HG02763 (cell line): ENCODE data around the gene MAP2K7.

Source experiments
- ATAC-seq: cut with Tn5 transposase; IDR thresholded peaks from one replicate; pipeline ENCODE4 v1.9.1; 2021; ENCODE audit warnings: mild to moderate bottlenecking, moderate library complexity; ENCODE audit not compliant: unreplicated experiment

MAP2K7 gene

DNA sequence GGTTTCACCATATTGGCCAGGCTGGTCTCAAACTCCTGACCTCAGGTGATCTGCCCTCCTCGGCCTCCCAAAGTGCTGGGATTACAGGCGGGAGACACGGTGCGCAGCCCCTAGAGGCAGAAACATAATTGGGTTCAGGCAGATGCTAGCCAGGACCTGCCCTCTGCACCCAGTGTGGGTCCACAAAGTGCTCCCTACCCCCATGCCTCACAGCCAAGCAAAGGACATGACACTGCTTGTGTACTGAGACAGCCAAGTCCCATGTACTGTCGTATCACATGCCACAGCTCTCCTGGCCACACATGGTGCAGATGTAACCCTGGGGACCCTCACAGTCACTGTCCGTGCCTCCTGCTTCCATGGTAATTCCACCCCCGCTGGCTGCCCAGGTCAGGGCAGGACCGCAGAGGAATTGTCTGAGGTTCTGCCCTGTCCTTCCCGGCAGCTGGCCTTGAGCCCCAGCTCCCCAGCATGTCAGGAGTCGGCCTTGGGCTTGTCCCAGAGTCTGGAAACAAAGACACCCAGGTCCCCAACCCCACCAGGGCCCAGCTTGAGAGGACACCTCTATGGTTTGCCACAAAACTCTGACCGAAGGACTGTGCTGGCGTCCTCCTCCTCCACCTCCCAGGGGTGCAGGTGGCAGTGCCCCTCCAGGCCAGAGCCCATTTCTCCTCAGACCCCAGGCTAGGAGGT lies 37.1 kb upstream of the MAP2K7 start:
- ATAC-seq = no peak

- no peak for ATAC-seq
Observed at GRCh38 chr19:7867092-7867844, 36.4 kb upstream of the MAP2K7 start.

DNA sequence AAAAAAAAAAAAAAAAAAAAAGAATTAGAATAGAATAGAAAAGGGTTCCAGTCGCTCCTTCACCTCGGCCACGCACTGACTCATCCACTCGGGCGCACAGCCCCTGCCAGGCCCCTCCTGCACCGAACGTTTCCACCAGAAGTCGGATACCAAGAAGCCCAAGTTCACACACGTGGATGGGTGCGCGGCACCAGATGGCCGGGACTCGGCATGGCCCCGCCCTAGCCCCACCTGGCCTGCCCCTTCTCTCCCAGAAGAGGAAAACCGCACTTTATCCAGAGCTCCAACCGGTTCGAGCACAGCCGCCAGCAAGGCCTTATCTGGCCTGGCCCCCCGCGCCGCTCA lies 35.4 kb upstream of the MAP2K7 start:
- ATAC-seq = no peak

DNA sequence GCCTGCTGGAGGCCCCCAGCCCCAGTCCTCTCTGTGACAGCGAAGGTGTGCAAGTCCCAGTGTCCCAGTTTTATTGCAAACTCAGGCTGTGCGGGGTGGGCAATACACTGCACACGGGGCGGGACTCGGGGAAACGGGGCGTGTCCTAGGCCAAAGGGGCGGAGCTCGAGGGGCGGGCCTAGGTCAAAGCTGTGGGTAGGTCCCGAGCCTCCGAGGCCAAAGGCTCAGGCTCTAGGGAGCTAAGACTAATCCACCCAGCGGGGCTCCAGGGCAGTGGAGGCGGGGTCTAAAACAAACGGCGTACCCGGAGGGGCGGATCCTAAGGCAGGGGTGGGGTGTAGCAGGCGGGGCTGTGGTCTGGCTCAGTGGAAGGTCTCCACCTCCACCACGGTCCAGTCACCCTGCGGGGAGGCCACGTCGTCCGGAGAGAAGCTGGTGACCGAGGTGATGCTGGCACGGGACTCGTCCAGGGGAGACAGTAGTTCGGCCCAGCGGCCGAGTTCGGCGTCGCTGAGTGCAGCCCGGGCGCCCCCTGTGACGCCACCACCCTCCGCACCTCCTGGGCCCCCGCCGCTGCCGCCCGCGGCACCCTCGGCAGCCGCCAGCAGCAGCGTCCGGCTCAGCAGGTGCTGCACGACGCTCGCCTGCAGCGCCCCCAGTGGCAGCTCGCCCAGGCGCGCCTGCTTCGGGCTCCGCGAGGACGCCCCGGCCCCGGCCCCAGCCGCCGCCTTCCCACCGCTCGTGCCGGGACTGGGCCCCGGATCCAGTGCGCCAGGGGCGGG lies 34.8 kb upstream of the MAP2K7 start:
- peak; percentile 55 for ATAC-seq

DNA sequence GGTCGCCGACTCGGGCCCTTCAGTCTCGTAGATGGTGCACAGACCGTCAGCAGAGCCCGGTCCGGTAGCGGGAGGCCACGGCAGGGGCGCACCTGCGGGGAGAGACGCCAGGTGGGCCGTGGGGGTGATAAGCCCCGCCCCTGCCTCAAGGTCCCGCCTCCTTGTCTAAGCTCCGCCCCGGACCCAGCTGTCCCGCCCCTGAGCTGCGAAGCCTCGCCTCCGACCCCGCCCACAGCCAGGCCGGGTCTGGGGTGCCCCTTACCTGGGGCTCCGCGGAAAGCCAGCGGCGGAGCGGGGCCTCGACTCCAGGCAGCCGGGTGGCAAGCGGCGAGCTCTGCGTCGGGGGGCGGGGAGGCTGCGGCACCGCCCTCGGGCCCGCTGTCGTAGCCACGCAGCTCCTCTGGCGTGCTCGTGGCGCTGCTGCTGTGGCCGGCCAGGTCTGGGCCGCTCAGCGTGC lies 34.2 kb upstream of the MAP2K7 start:
- ATAC-seq = peak; percentile 48

DNA sequence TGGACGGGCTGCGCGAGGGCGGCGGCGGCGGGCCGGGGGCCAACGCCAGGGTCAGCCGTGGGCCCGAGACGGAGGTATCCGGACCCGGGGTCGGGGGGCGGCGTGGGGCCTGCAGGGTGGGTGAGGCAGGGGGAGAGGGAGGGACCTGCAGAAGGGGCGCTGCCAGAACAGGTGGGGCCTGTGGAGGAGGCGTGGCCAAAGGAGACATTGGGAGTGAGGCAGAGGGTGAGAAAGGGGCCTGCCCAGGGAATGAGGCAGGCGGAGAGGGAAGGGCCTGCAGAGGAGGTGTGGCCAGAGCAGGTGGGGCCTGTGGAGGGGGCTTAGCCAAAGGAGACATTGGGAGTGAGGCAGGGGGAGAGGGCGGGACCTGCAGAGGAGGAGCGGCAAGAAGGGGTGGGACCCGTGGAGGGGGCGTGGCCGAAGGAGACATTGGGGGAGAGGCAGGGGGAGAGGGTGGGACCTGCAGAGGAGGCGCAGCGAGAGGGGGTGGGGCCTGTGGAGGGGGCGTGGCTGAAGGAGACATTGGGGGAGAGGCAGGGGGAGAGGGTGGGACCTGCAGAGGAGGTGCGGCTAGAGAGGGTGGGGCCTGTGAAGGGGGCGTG lies 33.7 kb upstream of the MAP2K7 start:
- ATAC-seq = no peak

- ATAC-seq = no peak
Observed at GRCh38 chr19:7870571-7871436, 32.9 kb upstream of the MAP2K7 start.

DNA sequence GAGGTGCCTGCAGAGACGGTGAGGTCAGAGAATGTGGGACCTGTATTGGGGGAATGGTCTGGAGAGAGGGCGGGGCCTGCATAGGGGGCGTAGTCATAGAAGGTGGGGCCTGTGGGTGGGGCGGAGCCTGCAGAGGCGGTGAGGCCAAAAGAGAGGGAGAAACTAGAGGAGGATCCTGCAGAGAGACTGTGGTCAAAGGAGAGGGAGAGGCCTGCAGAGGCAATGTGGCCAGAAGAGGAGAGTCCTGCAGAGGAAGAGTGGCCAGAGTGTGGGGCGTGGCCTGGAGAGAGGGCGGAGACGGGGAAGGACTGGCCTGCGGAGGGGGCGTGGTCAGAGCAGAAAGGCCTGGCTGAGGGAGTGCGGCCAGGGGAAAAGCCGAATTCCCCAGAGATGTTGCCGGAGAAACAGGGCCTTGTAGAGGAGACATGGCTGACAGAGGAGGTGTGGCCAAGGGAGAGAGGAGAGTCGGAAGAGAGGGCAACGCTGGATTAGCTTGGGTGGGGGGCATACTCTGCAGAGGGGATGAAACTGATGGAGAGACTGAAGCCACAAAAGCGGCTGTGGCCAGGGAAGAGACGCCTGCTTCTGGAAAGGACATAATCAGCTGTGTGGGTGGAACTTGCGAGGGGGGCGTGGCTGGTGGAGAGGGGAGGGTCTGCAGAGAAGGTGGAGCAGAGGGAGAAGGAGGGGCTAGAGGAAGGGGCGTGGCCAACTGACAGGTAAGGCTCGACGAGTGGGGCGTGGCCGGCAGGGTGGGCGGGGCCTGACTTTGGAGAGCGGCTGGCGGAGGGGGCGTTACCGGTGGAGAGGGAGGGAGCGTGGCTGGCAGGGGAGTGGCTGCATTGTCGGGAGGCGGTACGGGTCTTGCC lies 32.0 kb upstream of the MAP2K7 start:
- ATAC-seq = no peak

- ATAC-seq = no peak
Observed at GRCh38 chr19:7872306-7873204, 31.1 kb upstream of the MAP2K7 start.

DNA sequence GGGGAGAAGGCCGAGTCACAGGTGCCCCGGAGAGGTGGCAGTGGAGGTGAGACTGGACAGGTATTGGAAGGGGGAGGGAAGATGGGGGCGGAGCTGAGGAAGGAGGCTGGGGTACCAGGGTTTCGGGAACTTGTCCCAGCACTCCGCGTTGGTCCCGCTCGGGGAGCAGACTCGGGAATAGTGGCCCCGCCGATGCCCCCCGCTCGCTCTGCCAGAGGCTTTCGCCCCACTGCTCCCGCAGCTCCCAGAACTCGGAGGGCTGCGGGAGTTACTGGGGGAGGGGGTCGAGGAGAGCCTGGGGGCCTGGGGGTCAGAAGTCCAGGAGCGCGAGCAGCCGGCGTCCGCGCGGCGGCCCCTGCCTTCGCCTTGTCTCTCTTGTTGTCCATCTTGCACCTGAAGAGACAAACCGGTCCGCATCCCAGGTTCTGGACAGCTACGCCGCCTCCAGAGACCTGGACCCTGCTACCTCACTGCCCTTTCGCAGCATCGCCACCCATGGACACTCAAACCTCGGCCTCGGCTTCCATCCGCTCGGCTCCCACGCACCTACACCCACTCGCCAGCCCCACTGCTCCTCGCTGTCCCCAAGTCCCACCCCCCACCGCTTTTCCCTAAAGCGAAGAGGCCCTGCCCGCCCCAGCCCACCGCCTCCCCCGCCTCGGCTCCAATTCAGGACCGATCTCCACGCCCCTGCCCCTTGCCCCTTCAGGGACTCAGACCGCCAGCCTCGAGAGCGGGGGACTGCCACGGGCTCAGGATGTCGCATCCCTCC lies 30.2 kb upstream of the MAP2K7 start:
- ATAC-seq = no peak

- ATAC-seq = no peak
Observed at GRCh38 chr19:7874076-7874896, 29.4 kb upstream of the MAP2K7 start, which contains the start of gene PRR36. Gene PRR36, minus strand, starts transcription at chr19:7874390. Its CDS starts 701 bp downstream, at chr19:7873689.

DNA sequence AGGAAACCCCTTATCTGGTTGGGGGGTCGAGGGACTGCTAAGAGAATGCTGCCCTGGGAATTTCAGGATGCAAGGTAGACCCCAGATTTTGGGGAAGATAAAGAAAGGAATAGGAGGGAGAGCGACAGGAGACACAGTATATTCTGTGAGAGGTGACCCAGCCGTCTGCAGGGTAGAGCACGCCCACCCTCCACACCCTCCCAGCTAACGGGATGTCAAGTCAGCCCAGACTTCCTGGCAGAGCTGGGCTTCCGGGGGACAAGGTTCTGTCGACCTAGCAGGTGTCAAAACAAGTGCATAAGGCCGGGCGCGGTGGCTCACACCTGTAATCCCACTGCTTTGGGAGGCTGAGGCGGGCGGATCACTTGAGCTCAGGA lies 28.8 kb upstream of the MAP2K7 start:
- ATAC-seq = no peak

DNA sequence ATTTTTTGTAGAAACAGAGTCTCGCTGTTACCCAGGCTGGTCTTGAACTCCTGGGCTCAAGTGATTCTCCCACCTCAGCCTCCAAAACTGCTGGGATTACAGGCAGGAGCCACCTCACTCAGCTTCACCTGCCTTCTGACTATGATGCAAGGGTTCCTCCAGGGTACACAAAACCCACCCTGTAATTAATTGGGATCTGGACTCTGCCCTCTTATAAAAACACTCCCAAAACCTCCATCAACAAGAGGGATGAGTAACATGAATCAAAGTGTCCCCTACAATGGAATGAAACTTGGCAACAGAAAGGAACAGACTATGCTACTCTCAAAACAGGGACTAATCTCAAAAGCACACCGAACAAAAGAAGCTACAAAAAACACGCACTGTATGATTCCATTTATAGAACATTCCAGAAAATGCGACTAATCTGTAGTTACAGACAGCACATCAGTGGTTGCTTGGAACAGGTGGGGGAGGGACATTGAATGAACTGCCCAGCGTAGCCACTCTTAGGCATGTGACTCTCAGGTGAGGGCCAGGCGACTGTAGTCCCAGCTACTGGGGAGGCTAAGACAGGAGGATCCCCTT lies 26.3 kb upstream of the MAP2K7 start:
- no peak for ATAC-seq

GRCh38 chr19:7879111-7879807 lies 24.4 kb upstream of the MAP2K7 start:
- no peak for ATAC-seq

DNA sequence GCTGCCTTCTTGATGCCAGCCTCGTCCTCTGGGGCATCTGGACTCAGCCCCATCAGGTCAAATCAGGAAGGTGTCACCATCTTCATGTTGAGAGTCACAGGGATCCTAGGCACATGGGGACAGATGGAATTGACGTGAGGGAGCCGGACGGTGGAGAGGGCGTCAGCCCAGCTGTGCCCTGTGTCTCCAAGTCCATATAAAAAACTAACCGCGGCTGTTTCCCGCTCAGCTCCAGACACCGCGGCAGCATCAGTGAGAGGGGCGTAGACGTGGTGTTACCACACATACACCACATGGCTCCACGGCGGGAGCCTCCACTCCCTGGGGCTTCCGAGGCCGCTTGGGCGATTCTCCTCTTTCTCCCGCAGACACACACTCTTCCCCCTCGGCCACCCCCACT lies 23.8 kb upstream of the MAP2K7 start:
- ATAC-seq = no peak

- no peak for ATAC-seq
Observed at GRCh38 chr19:7881910-7882309, 21.8 kb upstream of the MAP2K7 start.
